Measurements from ENCODE around the gene ERC1. TPM values are rescaled to one million over a fixed set of nuclear protein-coding genes. Genes with fewer than 3 reads are reported as not detected.

Gene ERC1
- total and polyA plus RNA-seq, 7 donors = 4.0 to 35.6 (median 29.4) TPM

- TF ChIP-seq CTCF (IDR thresholded peaks at IDR 0.05) = no peak
- DNase-seq = no peak
- Histone ChIP-seq H3K9me3 (no peaks in the 10 kb centered on the region), H3K36me3 (ENCODE audit: insufficient read depth in 1 of 2, low read depth in 1 of 2) (no peaks in the 10 kb centered on the region), H3K27ac (no peak overlapping the region), H3K4me1 (no peaks in the 10 kb centered on the region), H3K4me3 (no peak overlapping the region), H3K27me3 (ENCODE audit: insufficient read depth in 3 of 3, low read length in 2 of 3) (no peaks in the 10 kb centered on the region)
- 86 to 90% (median 87%) methylated on average over 5 of the region's 5 CpGs for WGBS, 3 donors
- no peak for ATAC-seq
- intact Hi-C loops (cut with DNase I) = no loop called here
Observed at GRCh38 chr12:1273051-1273450, 282.0 kb downstream of the ERC1 start.

- DNase-seq (no peak), ATAC-seq (no peak)
- intact Hi-C loops (cut with DNase I) = no loop called here
- H3K27ac ChIP-seq = no peak overlapping the region
- H3K36me3 ChIP-seq (ENCODE audit: insufficient read depth in 1 of 2, low read depth in 1 of 2) = no peaks in the 10 kb centered on the region
- WGBS, 3 donors = 81 to 84% (median 81%) methylated on average over 4 of the region's 4 CpGs
- no peak overlapping the region for H3K4me3 ChIP-seq
- no peaks in the 10 kb centered on the region for H3K9me3 ChIP-seq
- no peak for TF ChIP-seq CTCF (IDR thresholded peaks at IDR 0.05)
- H3K4me1 ChIP-seq = peaks cover 11% of the 10 kb centered on the region
- no peaks in the 10 kb centered on the region for H3K27me3 ChIP-seq (ENCODE audit: insufficient read depth in 3 of 3, low read length in 2 of 3)
Observed at GRCh38 chr12:1277905-1278304, 286.9 kb downstream of the ERC1 start.

GRCh38 chr12:1279050-1279449, 288.0 kb downstream of the ERC1 start:
- peak; percentile 27 for TF ChIP-seq CTCF (IDR thresholded peaks at IDR 0.05)
- DNase-seq (no peak), ATAC-seq (no peak)
- no peaks in the 10 kb centered on the region for H3K27me3 ChIP-seq (ENCODE audit: insufficient read depth in 3 of 3, low read length in 2 of 3)
- H3K27ac ChIP-seq = no peak overlapping the region
- no peak overlapping the region for H3K4me3 ChIP-seq
- intact Hi-C loops (cut with DNase I) = no loop called here
- no peaks in the 10 kb centered on the region for H3K9me3 ChIP-seq
- no peaks in the 10 kb centered on the region for H3K36me3 ChIP-seq (ENCODE audit: insufficient read depth in 1 of 2, low read depth in 1 of 2)
- WGBS, 3 donors = 46 to 58% (median 53%) methylated on average over 3 of the region's 3 CpGs
- H3K4me1 ChIP-seq = peaks cover 17% of the 10 kb centered on the region

- H3K4me1 ChIP-seq = peaks cover 17% of the 10 kb centered on the region
- H3K36me3 ChIP-seq (ENCODE audit: insufficient read depth in 1 of 2, low read depth in 1 of 2) = no peaks in the 10 kb centered on the region
- H3K9me3 ChIP-seq = no peaks in the 10 kb centered on the region
- H3K27ac ChIP-seq = no peak overlapping the region
- no peak for ATAC-seq
- WGBS, 3 donors = 86 to 91% (median 87%) methylated on average over 5 of the region's 5 CpGs
- DNase-seq = no peak
- intact Hi-C loops (cut with DNase I) = loop anchor here in 1 of 2 donors (5.0 kb wide), 1 partner anchor 307 kb away; no protein-coding TSS in a partner anchor
- H3K4me3 ChIP-seq = no peak overlapping the region
- H3K27me3 ChIP-seq (ENCODE audit: insufficient read depth in 3 of 3, low read length in 2 of 3) = no peaks in the 10 kb centered on the region
- no peak for TF ChIP-seq CTCF (IDR thresholded peaks at IDR 0.05)
Observed at GRCh38 chr12:1280059-1280458, 289.0 kb downstream of the ERC1 start.

- TF ChIP-seq CTCF (IDR thresholded peaks at IDR 0.05) = no peak
- Histone ChIP-seq H3K9me3 (no peaks in the 10 kb centered on the region), H3K36me3 (ENCODE audit: insufficient read depth in 1 of 2, low read depth in 1 of 2) (no peaks in the 10 kb centered on the region), H3K27ac (no peak overlapping the region), H3K27me3 (ENCODE audit: insufficient read depth in 3 of 3, low read length in 2 of 3) (no peaks in the 10 kb centered on the region), H3K4me3 (no peak overlapping the region), H3K4me1 (peaks cover 17% of the 10 kb centered on the region)
- 77 to 86% (median 79%) methylated on average over 7 of the region's 7 CpGs for WGBS, 3 donors
- ATAC-seq (no peak), DNase-seq (no peak)
- intact Hi-C loops (cut with DNase I) = loop anchor here in 1 of 2 donors (5.0 kb wide), 1 partner anchor 305 kb away; no protein-coding TSS in a partner anchor
Observed at GRCh38 chr12:1281683-1282366, 290.8 kb downstream of the ERC1 start.
